ENCODE results near the gene ERAS.

The ERAS gene

DNA sequence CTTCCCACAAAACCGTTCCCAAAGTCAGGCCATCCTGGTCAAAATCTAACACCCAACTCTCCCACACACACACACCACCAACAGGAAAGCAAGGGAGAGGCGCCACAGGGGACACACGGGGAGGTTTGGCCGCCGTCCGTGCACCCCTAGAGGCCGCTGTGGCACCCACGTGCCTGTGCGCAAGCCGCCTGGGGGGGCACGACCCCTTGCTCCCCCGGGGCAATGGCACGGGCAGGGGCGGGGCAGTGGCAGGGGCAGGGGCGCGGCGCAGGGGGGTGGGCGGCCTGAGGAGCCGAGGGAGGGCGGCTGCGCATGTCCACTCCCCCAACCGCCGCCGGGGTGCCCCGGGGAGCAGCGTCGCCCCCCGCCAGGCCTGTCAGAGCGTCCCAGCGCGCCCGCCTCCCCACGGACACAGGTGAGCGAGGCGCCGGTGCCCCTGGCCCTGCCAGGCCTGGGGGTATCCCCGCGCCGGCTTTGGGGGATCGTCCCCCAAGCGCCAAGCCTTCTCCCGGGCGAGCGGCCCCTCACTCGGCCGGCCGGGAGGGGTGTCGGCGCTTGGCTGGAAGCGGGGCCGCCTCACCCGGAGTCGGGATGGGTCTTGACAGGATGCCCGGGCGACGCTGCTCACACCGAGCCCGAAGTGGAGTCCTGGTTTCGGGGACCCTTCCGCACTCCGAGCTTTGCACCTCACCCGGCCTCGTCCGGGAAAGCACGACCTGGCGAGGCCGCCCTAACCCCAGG, at the start of gene ERAS:
TSS of gene ERAS (plus strand) at position 379 of the 741 bp plus-strand sequence. CDS start 2,611 bp downstream, outside the sequence.
- DNase-seq = no peak

- DNase-seq = no peak
Observed at GRCh38 chrX:48776818-48777439, 49.4 kb upstream of the ERAS start.

- no peak for DNase-seq
Observed at GRCh38 chrX:48779399-48779798, 46.9 kb upstream of the ERAS start.

DNA sequence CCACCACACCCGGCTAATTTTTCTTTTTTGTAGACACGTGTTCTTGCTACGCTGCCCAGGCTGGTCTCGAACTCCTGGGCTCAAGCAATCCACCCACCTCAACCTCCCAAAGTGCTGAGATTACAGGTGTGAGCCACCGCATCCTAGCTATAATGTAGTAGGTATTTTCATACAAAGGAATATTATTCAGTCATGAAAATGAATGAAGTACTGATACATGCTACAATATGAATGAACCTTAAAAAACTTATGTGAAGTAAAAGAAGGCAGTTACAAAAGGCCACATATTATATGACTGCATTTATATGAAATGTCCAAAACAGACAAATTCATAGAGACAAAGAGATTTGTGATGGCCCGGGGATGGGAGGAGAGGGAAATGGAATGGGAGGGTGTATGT, 44.6 kb upstream of the ERAS start:
- DNase-seq = no peak

DNA sequence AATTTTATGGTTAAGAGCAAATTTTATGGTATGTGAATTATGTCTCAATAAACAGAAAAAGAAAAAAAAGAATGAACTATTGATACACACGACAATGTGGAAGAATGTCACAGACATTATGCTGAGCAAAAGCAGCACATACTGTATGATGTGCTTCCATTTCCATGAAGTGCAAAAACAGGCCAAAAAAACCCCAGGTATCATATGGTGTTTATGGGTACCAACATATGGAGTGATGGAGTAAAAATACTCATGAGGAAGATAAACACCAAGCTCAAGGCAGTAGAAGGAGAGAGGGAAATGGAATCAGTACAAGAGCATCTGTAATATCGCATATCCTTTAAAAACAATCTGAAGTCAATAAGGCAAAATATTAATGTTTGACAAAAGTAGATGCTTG, 44.1 kb upstream of the ERAS start:
- no peak for DNase-seq

DNA sequence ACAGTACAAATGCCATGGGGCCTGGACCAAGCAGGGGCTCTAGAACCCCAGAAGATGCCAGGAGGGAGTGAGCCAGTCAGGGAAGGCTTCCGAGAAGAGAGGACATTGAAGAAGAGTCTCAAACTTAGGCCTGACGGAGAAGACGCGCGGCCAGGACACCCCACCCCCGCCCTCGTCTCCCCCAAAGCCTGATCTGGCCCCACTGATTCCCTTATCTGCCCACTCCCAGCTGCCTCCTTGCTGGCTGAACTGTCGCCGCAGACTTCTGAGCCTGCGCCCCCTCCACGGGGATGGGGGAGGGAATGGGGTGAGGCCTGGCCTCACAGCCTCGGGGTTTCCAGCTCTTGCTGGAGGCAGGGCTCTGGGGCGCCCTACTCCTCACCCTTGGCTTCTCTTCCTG, 43.5 kb upstream of the ERAS start:
- DNase-seq = no peak

- DNase-seq = no peak
Observed at GRCh38 chrX:48784726-48785125, 41.6 kb upstream of the ERAS start.

DNA sequence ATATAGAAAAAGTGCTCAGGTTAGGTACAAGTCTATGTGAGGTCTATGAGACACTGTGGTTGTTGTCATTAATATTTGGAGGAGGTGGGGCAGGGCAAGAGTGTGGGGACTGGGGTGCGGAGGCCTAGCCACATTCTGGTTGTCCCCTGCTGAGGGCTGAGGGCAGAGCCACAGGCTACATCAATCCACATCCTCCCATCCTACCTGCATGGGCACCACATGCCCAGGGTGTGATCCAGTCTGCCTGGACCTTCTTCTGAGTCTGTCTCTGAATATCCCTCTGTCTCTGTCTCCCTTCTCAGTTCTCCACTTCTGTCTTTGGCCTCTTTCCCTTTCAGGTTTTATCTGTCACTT, 41.1 kb upstream of the ERAS start:
- no peak for DNase-seq

GRCh38 chrX:48785540-48786214, 40.6 kb upstream of the ERAS start:
- DNase-seq = no peak

GRCh38 chrX:48786341-48786800, 39.9 kb upstream of the ERAS start, which contains the start of gene GATA1:
TSS of gene GATA1 (plus strand) at chrX:48786590. CDS start at chrX:48791110, 4,520 bp downstream.
- DNase-seq = no peak

- DNase-seq = no peak
Observed at GRCh38 chrX:48786825-48787504, 39.3 kb upstream of the ERAS start.

- DNase-seq = no peak
Observed at GRCh38 chrX:48787505-48788443, 38.5 kb upstream of the ERAS start.

DNA sequence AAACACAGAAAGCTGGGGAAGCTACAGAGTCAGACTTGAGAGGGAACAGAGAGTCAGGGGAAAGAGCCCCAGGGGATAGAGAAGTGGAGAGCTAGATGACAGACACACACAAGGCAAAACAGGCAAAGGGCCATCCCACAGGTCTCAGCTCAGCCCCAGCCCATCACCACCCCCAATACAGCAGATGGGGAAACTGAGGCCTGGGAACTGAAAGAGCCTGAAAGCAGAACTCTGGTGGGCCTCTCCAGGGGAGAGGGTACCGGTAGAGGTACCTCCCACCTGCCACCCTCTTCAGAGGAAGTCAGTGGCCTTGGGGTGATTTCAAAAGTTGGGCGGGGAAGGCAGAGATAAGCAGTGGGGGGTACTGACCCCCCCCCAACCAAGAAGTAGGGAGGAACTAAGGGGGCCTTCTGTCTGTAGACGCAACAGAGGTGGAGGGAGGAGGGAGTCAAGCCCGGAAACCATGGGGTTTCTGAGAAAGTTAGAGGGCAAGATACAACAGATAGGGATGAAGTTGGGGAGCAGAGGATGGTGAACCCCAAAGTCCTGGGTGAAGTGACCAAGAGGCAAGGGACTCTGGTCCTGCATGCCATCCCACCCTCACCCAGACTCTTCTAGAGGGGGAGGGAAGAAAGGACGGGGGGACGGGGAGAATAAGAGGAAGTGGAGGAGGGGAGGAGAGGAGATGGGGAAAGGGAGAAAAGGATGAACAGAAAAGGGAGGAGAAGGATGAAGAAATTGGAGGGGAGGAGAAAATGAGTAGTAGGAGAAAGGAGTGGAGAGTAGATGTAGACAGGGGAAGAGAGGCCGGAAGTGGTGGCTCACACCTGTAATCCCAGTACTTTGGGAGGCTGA, 36.7 kb upstream of the ERAS start:
- no peak for DNase-seq

DNA sequence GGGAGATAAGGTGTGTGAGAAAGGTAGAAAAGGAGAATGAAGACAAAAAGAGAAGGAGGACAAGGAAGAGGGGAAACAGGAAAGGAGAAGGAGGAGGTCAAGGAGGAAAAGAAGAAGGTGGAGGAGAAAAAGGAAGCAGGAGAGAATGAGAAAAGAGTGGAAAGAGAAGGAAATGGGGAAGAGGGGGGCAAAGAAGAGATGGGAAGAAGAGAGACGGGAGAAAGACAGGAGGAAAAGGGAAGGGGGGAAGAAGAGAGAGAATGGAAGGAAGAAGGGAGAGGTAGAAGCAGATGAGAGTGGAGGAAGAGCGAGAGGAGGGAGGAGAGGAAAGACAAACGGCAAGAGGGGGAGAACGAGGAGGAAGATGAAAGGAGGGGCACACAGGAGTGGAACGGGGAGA, 35.8 kb upstream of the ERAS start:
- no peak for DNase-seq

DNA sequence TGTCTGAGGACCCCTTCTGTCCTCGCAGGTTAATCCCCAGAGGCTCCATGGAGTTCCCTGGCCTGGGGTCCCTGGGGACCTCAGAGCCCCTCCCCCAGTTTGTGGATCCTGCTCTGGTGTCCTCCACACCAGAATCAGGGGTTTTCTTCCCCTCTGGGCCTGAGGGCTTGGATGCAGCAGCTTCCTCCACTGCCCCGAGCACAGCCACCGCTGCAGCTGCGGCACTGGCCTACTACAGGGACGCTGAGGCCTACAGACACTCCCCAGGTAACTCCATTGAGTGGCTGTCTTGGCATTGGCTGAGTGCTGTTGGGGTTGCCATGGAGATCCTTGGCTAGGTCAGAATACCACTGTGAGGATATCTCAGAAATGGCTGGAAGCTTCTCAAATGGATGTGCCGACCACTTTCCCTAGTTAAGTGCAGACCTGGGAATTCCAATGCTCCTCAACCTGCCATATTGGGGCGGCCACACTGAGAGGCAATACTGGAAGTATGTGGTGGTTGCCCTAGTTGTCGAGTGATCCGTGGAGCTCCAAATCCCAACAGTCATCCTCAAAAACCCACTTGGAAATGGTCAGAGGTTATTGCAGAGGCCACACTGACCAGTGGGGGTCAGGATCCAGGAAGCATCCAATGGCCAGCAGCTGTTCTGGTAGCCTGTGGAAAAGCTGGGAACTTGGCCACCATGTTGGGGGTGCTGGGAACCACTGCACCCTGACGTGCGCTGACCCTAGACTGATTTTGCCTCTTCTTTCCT, 35.1 kb upstream of the ERAS start:
- no peak for DNase-seq

DNA sequence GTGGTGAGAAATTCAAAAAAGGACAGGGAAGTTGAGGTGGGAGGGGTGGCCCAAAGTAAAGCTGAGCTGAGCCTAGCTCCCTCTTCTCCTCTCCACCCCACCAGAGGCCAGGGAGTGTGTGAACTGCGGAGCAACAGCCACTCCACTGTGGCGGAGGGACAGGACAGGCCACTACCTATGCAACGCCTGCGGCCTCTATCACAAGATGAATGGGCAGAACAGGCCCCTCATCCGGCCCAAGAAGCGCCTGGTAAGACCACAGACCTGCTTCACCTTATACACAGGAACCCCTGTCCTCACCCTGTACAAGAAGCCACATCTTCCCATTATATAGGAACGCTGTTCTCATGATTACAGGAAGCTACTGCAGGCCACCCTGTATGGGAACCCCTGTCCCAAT, 34.1 kb upstream of the ERAS start:
- no peak for DNase-seq

- no peak for DNase-seq
Observed at GRCh38 chrX:48793935-48794334, 32.4 kb upstream of the ERAS start.

GRCh38 chrX:48794340-48794910, 31.9 kb upstream of the ERAS start:
- no peak for DNase-seq

GRCh38 chrX:48794911-48795515, 31.3 kb upstream of the ERAS start:
- no peak for DNase-seq

- no peak for DNase-seq
Observed at GRCh38 chrX:48798318-48798717, 28.0 kb upstream of the ERAS start.

Measured in NCI-H524 treated with DMSO at 0.1 percent for 48 hours (cell line).